Heart right ventricle (tissue), 16 donors: ENCODE results near the gene NONO. TPM values are rescaled to one million over a fixed set of nuclear protein-coding genes. Genes with fewer than 3 reads are reported as not detected.
A peak's percentile ranks its signal among the peaks of the same experiment; 100 is the strongest.
"Not testable (repeated sequence)": the region's sequence is repeated elsewhere in the genome, so short reads cannot be mapped to it uniquely, and the experiment has no call there.

Source experiments
- ATAC-seq, 8 donors: fragments of 200-7000 bp; cut with Tn5 transposase; one replicate each; pipeline ENCODE4 v1.9.1; 2020; ENCODE audit warnings: mild to moderate bottlenecking in 8 of 8, moderate library complexity in 8 of 8, moderate number of reproducible peaks in 1 of 8
- DNase-seq, 2 donors: peaks; one replicate each; pipeline ENCODE4 v3.0.0-alpha.2; 2020
- H3K27ac ChIP-seq, 10 donors: fragments of 200-600 bp; sonication (generic) in 2 of 10; one replicate each; pipeline versions ENCODE4 v1.5.0 to v1.8.0; 2020 to 2022; ENCODE audit warnings: mild to moderate bottlenecking in 3 of 10
- H3K27me3 ChIP-seq, 7 donors: fragments of 200-600 bp; one replicate each; pipeline ENCODE4 v1.8.0; 2021 to 2022; ENCODE audit warnings: mild to moderate bottlenecking in 2 of 7
- H3K36me3 ChIP-seq, 9 donors: fragments of 200-600 bp; sonication (generic) in 1 of 9; one replicate each; pipeline versions ENCODE4 v1.5.0 to v1.8.0; 2020 to 2022; ENCODE audit warnings: mild to moderate bottlenecking in 2 of 9
- H3K4me1 ChIP-seq, 9 donors: fragments of 200-600 bp; sonication (generic) in 1 of 9; one replicate each; pipeline versions ENCODE4 v1.5.0 to v1.8.0; 2020 to 2022; ENCODE audit warnings: mild to moderate bottlenecking in 4 of 9
- H3K4me3 ChIP-seq, 10 donors: fragments of 200-600 bp; sonication (generic) in 2 of 10; one replicate each; pipeline versions ENCODE4 v1.5.0 to v1.8.0; 2020 to 2022; ENCODE audit warnings: mild to moderate bottlenecking in 7 of 10, moderate library complexity in 2 of 10
- H3K9me3 ChIP-seq, 11 donors: fragments of 200-600 bp in 10 of 11; sonication (generic) in 2 of 11; one replicate each; pipeline versions ENCODE4 v1.5.0 to v1.8.0; 2013 to 2022; ENCODE audit warnings: mild to moderate bottlenecking in 2 of 11, control low read depth in 1 of 11, moderate library complexity in 1 of 11
- WGBS, 2 donors: extraction: QIAGEN DNeasy Blood & Tissue Kit; methylation state at CpG; one replicate each; pipeline ENCODE4 v1.1.7; 2013; ENCODE audit warnings: inconsistent platforms in 1 of 2; 5-methylcytosine and 5-hydroxymethylcytosine counted together
- intact Hi-C, 10 donors: fragments of 100-400 bp; cut with DNase I; formaldehyde crosslinking; loops; one replicate each; pipeline versions ENCODE4 v1.11.1 to v1.14.2; 2022
- polyA plus RNA-seq, 2 donors: library from polyadenylated mRNA; stranded (reverse); fragments of 200-250 nt; gene quantifications; one replicate each; pipeline ENCODE4 v1.2.3, GENCODE V29; 2013
- total RNA-seq, 10 donors: library from RNA; stranded (reverse); fragmentation: NEBNext Ultra II Directional in 3 of 10; extraction: Animal tissue kit (Norgen Biotek cat#: 25700) in 3 of 10; gene quantifications; one replicate each; pipeline versions ENCODE4 v1.2.1 to v1.2.4, GENCODE V29; 2021 to 2023
- TF ChIP-seq, protein P1 (sequence below), 9 donors: fragments of 200-600 bp; sonication (generic) in 2 of 9; IDR thresholded peaks; one replicate each; pipeline versions ENCODE4 v1.5.0 to v1.8.0; 2021 to 2022; ENCODE audit warnings: antibody characterized with exemption in 9 of 9, mild to moderate bottlenecking in 5 of 9, moderate library complexity in 1 of 9
- donor health status: Arrhythmogenic right ventricular cardiomyopathy.
- donor health status: ischemic (EF 13 %, LVEDD 7.1; RV severe dilation, severe dysfunction).
- donor health status: healthy with polysubstance abuse.
- donor health status: DM: no; HTN: yes; CAD: no.
- donor health status: DM: no; HTN: no; CAD: no.
- donor health status: ischemic (EF 25% LVEDD 6.9; RV normal size, moderate dysfunction).
- donor health status: ischemic (EF 25% LVEDD 5.7; RV mildly dilated, moderate dysfunction).
- donor health status: healthy.
- donor health status: DM: yes; HTN: yes; CAD: no.
- donor health status: Ischemic cardiomyopathy.
- donor health status: ischemic (EF 35%, LVEDD 5.7; RV mildly dilated, moderate dysfunction).
- donor health status: nonischemic (EF 11% LVEDD 7.7; RV severe dilation, severe dysfunction).
- donor health status: DM: yes; HTN: yes; CAD: no.
- donor health status: PGD.
- donor health status: ischemic (EF 29% LVEDD 5.4; RV normal size, mild dysfunction).
- donor health status: nonischemic (EF 23%, LVEDD 6.1; RV moderate dilation, normal function).

The NONO gene
- total and polyA plus RNA-seq, 12 donors, result 55.0 to 145 (median 110) TPM

- DNase-seq, result no peak
Measured at GRCh38 chrX:71269801-71270395, 13.5 kb upstream of the NONO start.

DNA sequence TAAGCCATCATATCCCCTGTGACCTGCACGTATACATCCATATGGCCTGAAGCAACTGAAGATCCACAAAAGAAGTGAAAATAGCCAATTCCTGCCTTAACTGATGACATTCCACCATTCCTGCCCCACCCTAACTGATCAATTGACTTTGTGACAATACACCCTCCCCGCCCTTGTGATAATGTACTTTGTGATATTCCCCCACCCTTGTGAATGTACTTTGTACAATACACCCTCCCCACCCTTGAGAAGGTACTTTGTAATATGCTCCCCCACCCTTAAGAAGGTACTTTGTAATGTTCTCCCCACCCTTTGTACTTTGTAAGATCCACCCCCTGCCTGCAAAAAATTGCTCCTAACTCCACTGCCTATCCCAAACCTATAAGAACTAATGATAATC, 11.1 kb upstream of the NONO start:
- H3K27ac ChIP-seq, H3K4me1 ChIP-seq, ATAC-seq, intact Hi-C loops, H3K4me3 ChIP-seq, H3K27me3 ChIP-seq, H3K36me3 ChIP-seq, DNase-seq: not testable (repeated sequence)
- WGBS, 2 donors, result 96 to 97% methylated on average over 2 of the region's 2 CpGs
- H3K9me3 ChIP-seq, result peaks cover 0 to 12% (median 0%) of the 10 kb centered on the region in 11 donors

More at GRCh38 chrX:71269801-71270395, 13.5 kb upstream of the NONO start:
- no peaks in the 10 kb centered on the region for H3K27me3 ChIP-seq
- intact Hi-C loops, result no loop called here
- WGBS, 2 donors, result 95 to 99% methylated on average over 18 to 19 of the region's 19 CpGs
- H3K9me3 ChIP-seq, result peaks cover 0 to 7% (median 0%) of the 10 kb centered on the region in 11 donors
- no peak overlapping the region for H3K4me3 ChIP-seq
- H3K27ac ChIP-seq, result no peak overlapping the region
- no peaks in the 10 kb centered on the region for H3K4me1 ChIP-seq
- no peaks in the 10 kb centered on the region for H3K36me3 ChIP-seq
- no peak for ATAC-seq
- TF ChIP-seq, protein P1, sequence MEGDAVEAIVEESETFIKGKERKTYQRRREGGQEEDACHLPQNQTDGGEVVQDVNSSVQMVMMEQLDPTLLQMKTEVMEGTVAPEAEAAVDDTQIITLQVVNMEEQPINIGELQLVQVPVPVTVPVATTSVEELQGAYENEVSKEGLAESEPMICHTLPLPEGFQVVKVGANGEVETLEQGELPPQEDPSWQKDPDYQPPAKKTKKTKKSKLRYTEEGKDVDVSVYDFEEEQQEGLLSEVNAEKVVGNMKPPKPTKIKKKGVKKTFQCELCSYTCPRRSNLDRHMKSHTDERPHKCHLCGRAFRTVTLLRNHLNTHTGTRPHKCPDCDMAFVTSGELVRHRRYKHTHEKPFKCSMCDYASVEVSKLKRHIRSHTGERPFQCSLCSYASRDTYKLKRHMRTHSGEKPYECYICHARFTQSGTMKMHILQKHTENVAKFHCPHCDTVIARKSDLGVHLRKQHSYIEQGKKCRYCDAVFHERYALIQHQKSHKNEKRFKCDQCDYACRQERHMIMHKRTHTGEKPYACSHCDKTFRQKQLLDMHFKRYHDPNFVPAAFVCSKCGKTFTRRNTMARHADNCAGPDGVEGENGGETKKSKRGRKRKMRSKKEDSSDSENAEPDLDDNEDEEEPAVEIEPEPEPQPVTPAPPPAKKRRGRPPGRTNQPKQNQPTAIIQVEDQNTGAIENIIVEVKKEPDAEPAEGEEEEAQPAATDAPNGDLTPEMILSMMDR (IDR thresholded peaks at IDR 0.05), result no peak

- not testable (repeated sequence) for H3K27ac ChIP-seq, H3K27me3 ChIP-seq, H3K36me3 ChIP-seq, H3K4me3 ChIP-seq, H3K9me3 ChIP-seq, ATAC-seq, DNase-seq
- intact Hi-C loops, result loop anchor here in 1 of 10 donors (10.0 kb wide), 1 partner anchor 84 kb away; the partner anchor contains the start of gene TAF1
- WGBS, 2 donors, result 95 to 98% methylated on average over 11 of the region's 11 CpGs
- H3K4me1 ChIP-seq, result peaks cover 0 to 23% (median 18%) of the 10 kb centered on the region in 9 donors
Measured at GRCh38 chrX:71281300-71281699, 2.1 kb upstream of the NONO start.

- Histone ChIP-seq H3K4me3 (peak overlapping the region in 9 of 10 donors; percentile 53 to 81 (median 76)), H3K27me3 (no peaks in the 10 kb centered on the region), H3K9me3 (no peaks in the 10 kb centered on the region), H3K36me3 (peaks cover 0 to 10% (median 0%) of the 10 kb centered on the region in 9 donors), H3K4me1 (peaks cover 0 to 33% (median 23%) of the 10 kb centered on the region in 9 donors), H3K27ac (peak overlapping the region; percentile 73 to 96 (median 88))
- TF ChIP-seq, protein P1 (IDR thresholded peaks at IDR 0.05), result no peak
- no peak for DNase-seq
- peak; percentile 71 to 89 (median 82) for ATAC-seq
- intact Hi-C loops, result loop anchor here in 3 of 10 donors (1.0 to 10.0 kb wide), 3 partner anchors 27 to 82 kb away; partner anchors contain the start of genes TAF1 (in 1 of the 3) and ZMYM3 (in 1 of the 3)
- WGBS, 2 donors, result 21% methylated on average over 16 of the region's 16 CpGs
Measured at GRCh38 chrX:71282514-71283402, 677 bp upstream of the NONO start.

- peaks cover 0 to 41% (median 30%) of the 10 kb centered on the region in 9 donors for H3K4me1 ChIP-seq
- TF ChIP-seq, protein P1 (IDR thresholded peaks at IDR 0.05), result no peak
- no peak for ATAC-seq
- peak overlapping the region in 4 of 10 donors; percentile 67 to 81 (median 78) for H3K4me3 ChIP-seq
- peaks cover 0 to 11% (median 0%) of the 10 kb centered on the region in 7 donors for H3K27me3 ChIP-seq
- no peaks in the 10 kb centered on the region for H3K9me3 ChIP-seq
- no peak for DNase-seq
- H3K36me3 ChIP-seq, result peaks cover 0 to 26% (median 0%) of the 10 kb centered on the region in 9 donors
- H3K27ac ChIP-seq, result no peak overlapping the region
- intact Hi-C loops, result loop anchor here in 1 of 10 donors (10.0 kb wide), 1 partner anchor 79 kb away; the partner anchor contains the start of gene TAF1
Measured at GRCh38 chrX:71285929-71286328, 2.5 kb downstream of the NONO start.
